NT2/D1 (cell line): ENCODE data around the gene PRXL2B.

Experiments used
- DNase-seq: peaks from one replicate; pipeline ENCODE4 v3.0.0-alpha.2; 2011; ENCODE audit warnings: low read depth, low spot score
- H3K27me3 ChIP-seq: 2 replicates; pipeline ENCODE4 v1.6.0; 2011; ENCODE audit warnings: mild to moderate bottlenecking; ENCODE audit not compliant: insufficient read length, insufficient read depth
- H3K36me3 ChIP-seq: 2 replicates; pipeline ENCODE4 v1.6.1; 2011; ENCODE audit warnings: mild to moderate bottlenecking, low read length, mixed read lengths; ENCODE audit not compliant: insufficient read depth, insufficient read length
- H3K4me1 ChIP-seq: 2 replicates; pipeline ENCODE4 v1.5.1; 2011; ENCODE audit not compliant: insufficient read depth, insufficient read length
- H3K4me3 ChIP-seq: 2 replicates; pipeline ENCODE4 v1.5.1; 2011; ENCODE audit warnings: low read depth; ENCODE audit not compliant: insufficient read length
- H3K9ac ChIP-seq: 2 replicates; pipeline ENCODE4 v1.6.0; 2011; ENCODE audit warnings: low read depth; ENCODE audit not compliant: insufficient read length
- H3K9me3 ChIP-seq: 2 replicates; pipeline ENCODE4 v1.5.1; 2011; ENCODE audit warnings: mild to moderate bottlenecking, low read length; ENCODE audit not compliant: insufficient read depth
- SUZ12 ChIP-seq: IDR thresholded peaks from 2 replicates; pipeline ENCODE4 v1.6.1; 2011; ENCODE audit not compliant: insufficient read length, insufficient read depth; ENCODE audit errors: extremely low read depth
- YY1 ChIP-seq: IDR thresholded peaks from 2 replicates; pipeline ENCODE4 v1.6.1; 2011; ENCODE audit not compliant: insufficient read length, insufficient read depth
- ZNF274 ChIP-seq: IDR thresholded peaks from 2 replicates; pipeline ENCODE4 v1.6.1; 2011; ENCODE audit warnings: mild to moderate bottlenecking, low read depth, low read length

Gene PRXL2B

DNA sequence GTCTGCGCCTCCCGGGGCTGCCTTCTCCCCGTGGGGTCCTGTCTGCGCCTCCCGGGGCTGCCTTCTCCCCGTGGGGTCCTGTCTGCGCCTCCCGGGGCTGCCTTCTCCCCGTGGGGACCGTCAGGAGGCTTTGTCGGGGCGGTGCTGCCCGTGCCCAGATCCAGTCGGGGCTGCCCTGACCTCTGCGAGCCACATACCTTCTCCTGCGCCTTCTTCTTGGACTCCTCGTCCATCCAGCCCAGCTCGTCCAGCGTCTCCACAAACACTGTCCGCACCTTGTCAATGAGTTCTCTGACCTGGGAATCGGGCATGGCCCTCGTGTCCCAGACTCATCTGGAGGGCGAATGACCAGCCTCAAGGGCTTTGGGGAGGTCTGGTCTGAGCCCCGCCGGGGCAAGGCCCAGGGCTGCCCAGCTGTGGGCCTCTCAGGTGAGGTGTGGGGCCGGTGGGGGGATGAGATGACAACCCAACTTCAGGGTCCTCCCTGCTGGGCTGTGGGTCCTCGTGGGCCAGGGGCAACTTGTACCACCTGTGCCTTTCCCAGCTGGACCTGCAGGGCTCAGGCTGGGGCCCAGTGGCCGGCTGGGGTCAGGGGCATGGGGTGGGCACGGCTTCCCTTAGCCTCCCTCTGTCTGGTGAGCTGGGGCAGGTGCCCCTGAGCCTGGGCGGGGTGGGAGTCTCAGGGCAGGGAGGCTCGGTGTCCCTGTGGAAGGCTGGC lies 9.4 kb downstream of the PRXL2B start:
- DNase-seq: no peak
- Histone ChIP-seq H3K36me3 (no peaks in the 10 kb centered on the region), H3K9ac (no peak overlapping the region), H3K9me3 (peaks cover 11% of the 10 kb centered on the region; the same call in 1 of the 2 replicates), H3K4me1 (no peaks in the 10 kb centered on the region), H3K27me3 (no peaks in the 10 kb centered on the region), H3K4me3 (no peak overlapping the region)
- no peak for TF ChIP-seq YY1
- no peak for TF ChIP-seq ZNF274
- no peak for TF ChIP-seq SUZ12

GRCh38 chr1:2596530-2597333 lies 10.2 kb downstream of the PRXL2B start:
- Histone ChIP-seq H3K27me3 (no peaks in the 10 kb centered on the region), H3K4me3 (no peak overlapping the region), H3K9ac (no peak overlapping the region), H3K36me3 (no peaks in the 10 kb centered on the region), H3K9me3 (peaks cover 3% of the 10 kb centered on the region; the same call in 1 of the 2 replicates), H3K4me1 (no peaks in the 10 kb centered on the region)
- DNase-seq: no peak
- TF ChIP-seq SUZ12 (no peak), YY1 (no peak), ZNF274 (no peak)

DNA sequence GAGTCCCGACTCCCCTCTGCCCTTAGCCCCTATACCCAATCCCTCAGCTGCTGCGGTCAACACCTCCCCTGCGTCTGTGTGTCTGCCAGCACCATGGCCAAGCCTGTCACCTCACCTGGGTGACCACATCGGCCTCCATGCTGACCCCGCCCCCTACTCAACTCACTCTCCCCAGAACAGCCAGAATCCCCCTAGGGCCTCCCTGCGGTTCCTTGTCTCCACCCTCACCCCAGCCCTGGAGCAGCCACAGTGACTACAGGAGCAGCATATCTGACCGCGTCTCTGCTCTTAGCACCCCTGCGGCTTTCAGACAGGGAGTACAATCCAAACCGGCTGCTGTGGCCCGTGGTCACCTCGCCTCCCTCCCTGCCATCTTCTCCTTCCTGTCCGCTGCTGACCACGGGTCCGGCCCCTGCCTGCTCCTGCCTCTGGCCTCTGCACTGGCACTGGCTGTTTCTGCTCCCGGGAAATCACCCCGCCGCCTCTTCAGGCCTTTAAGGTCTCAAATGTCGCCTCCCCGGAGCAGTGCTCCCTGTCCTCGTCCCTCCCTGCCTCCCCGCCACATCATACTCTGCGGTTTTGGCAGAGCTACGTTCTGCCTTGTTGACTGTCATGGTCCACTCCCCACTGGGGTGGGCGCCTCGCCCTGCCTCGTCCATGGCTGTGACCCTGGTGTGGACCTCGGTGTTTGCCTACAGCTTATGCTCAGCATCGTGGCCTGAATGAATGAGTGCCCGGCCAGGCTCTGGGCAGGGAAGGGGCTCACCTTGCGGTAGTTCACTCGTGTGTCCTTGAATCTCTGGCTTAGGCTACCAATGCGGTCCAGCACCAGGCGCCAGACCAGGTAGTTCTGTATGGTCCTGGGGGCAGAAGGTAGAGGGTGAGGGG lies 11.1 kb downstream of the PRXL2B start:
- H3K4me1 ChIP-seq: no peaks in the 10 kb centered on the region
- DNase-seq: no peak
- no peak overlapping the region for H3K9ac ChIP-seq

GRCh38 chr1:2598329-2598931 lies 11.9 kb downstream of the PRXL2B start:
- Histone ChIP-seq H3K36me3 (no peaks in the 10 kb centered on the region), H3K9me3 (no peaks in the 10 kb centered on the region), H3K27me3 (no peaks in the 10 kb centered on the region), H3K9ac (no peak overlapping the region), H3K4me1 (no peaks in the 10 kb centered on the region), H3K4me3 (no peak overlapping the region)
- DNase-seq: no peak
- TF ChIP-seq ZNF274: no peak
- no peak for TF ChIP-seq SUZ12
- TF ChIP-seq YY1: no peak

More for the DNA sequence above, 11.1 kb downstream of the PRXL2B start:
- Histone ChIP-seq H3K36me3 (no peaks in the 10 kb centered on the region), H3K27me3 (no peaks in the 10 kb centered on the region), H3K9me3 (no peaks in the 10 kb centered on the region), H3K4me3 (no peak overlapping the region)
- TF ChIP-seq SUZ12 (no peak), YY1 (no peak), ZNF274 (no peak)

GRCh38 chr1:2601721-2602303 lies 15.2 kb downstream of the PRXL2B start:
- Histone ChIP-seq H3K9me3 (no peaks in the 10 kb centered on the region), H3K4me1 (no peaks in the 10 kb centered on the region), H3K36me3 (no peaks in the 10 kb centered on the region), H3K9ac (no peak overlapping the region), H3K27me3 (no peaks in the 10 kb centered on the region), H3K4me3 (no peak overlapping the region)
- no peak for DNase-seq
- TF ChIP-seq YY1: no peak
- no peak for TF ChIP-seq SUZ12
- TF ChIP-seq ZNF274: no peak

DNA sequence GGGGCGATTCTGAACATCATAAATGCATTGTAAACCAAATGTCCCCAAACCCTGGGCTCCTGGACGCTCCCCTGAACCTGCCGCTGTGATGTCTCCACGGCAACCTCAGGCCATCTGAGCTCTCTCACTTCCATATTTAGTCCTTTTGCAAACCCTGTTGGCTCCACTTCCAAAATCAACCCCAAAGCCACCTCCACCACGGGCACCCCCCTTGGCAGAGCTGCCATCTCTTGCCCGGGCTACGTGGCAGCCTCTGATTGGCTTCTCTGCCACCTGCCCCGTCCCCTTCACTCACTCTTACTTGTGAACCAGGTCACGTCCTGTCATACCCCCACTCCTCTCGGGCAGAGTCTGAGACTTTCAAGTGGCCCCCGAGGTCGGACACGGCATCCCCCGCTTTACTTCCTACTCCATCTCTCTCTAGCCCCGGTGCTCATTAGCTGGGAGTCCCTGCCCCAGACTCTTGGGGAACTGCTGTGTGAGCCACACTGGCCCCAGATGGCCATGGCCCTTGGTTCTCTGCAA lies 15.8 kb downstream of the PRXL2B start:
- TF ChIP-seq ZNF274 (no peak), SUZ12 (no peak), YY1 (no peak)
- no peaks in the 10 kb centered on the region for H3K27me3 ChIP-seq
- DNase-seq: no peak
- H3K4me3 ChIP-seq: no peak overlapping the region
- H3K9me3 ChIP-seq: no peaks in the 10 kb centered on the region
- no peak overlapping the region for H3K9ac ChIP-seq
- H3K36me3 ChIP-seq: no peaks in the 10 kb centered on the region
- no peaks in the 10 kb centered on the region for H3K4me1 ChIP-seq
